Adrenal gland (tissue), 5 donors: ENCODE results near the gene LAMA4.

ENCODE experiments used
- POLR2A ChIP-seq, 2 donors: fragments of 450-650 bp; IDR thresholded peaks; one replicate each; pipeline ENCODE4 v1.6.1; 2017; ENCODE audit warnings: antibody characterized with exemption in 2 of 2, mild to moderate bottlenecking in 2 of 2, moderate library complexity in 1 of 2
- TF ChIP-seq, protein P1 (sequence below), 6 experiments: fragments of 450-650 bp in 4 of 6; fragments of 200-600 bp in 2 of 6; sonication (generic) in 1 of 6; IDR thresholded peaks; 1 replicate in 5 of 6; 2 replicates in 1 of 6; pipeline versions ENCODE4 v1.5.1 to v1.8.0; 2016 to 2021; ENCODE audit warnings: antibody characterized with exemption in 6 of 6, mild to moderate bottlenecking in 2 of 6, moderate library complexity in 1 of 6
- donor health status: DM: no; HTN: no; CAD: no.

DNA sequence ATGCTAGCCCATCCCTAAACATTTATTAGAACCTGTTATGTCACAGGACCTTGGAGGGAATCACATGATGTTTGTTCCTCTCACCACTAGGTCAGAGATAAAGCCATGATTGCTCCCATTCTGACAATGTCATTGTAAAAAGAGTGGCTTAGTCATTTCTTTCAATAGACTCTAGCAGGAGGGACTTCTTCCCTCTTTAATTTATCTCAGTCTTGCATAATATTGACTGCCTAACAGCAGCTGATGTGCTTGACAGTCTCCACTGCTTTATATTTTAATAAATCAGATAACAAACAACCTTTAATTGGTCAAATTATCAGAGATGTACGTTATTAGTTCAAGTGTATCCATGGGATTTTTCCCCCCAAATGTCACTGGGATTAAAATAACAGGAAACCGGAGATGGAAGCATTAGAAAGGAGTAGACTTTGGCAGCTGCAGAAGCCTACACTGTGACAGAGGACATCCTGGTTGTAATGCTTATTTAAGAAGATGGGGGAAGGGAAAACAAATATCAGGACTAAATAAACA is 39.6 kb downstream of the LAMA4 start:
- TF ChIP-seq, protein P1, sequence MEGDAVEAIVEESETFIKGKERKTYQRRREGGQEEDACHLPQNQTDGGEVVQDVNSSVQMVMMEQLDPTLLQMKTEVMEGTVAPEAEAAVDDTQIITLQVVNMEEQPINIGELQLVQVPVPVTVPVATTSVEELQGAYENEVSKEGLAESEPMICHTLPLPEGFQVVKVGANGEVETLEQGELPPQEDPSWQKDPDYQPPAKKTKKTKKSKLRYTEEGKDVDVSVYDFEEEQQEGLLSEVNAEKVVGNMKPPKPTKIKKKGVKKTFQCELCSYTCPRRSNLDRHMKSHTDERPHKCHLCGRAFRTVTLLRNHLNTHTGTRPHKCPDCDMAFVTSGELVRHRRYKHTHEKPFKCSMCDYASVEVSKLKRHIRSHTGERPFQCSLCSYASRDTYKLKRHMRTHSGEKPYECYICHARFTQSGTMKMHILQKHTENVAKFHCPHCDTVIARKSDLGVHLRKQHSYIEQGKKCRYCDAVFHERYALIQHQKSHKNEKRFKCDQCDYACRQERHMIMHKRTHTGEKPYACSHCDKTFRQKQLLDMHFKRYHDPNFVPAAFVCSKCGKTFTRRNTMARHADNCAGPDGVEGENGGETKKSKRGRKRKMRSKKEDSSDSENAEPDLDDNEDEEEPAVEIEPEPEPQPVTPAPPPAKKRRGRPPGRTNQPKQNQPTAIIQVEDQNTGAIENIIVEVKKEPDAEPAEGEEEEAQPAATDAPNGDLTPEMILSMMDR (IDR thresholded peaks at IDR 0.05), result no peak
- TF ChIP-seq POLR2A (IDR thresholded peaks at IDR 0.05), result no peak
